Kasumi-1 (cell line): ENCODE data around the gene PRLHR.
A peak's percentile ranks its signal among the peaks of the same experiment; 100 is the strongest.

Experiments
- DNase-seq, 2 experiments: peaks; one replicate each; lab custom pipeline; 2025; lab: John Stamatoyannopoulos, UW

The PRLHR gene

DNA sequence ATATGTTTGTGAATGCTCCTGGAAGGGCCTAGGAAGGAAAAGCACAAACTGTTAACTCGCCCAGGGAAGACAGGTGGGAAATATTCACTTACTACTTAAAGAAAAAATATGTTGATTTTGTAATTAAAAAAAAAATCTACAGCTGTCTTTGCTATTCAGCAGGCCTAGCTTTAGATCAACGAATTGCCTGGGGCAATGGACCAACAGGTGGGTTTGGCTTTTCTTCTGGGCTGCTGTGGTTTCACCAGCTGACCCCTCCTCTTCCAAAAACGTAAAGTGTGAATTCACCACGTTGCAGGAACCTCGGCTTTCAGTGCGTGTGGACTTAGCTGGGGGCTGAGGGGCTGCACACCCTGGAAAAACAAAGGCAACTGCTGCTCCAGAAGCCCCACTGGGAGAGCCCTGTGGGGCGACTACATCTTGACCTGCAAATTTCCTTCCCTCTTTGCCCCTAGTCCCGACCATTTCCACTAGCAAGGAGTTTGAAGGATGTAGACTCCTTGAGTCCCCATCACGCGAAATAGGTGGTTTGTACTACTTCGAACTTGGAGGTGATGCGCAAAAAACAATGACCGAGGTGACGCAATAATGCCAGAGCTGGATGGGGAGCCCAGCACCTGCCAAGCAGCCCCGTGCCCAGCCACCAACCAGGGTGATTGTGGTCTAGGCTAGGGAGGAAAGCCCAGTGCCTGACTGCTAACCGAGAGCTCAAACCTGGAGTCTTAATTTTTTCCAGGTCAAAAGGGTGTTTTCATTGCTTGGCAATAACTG, 7.4 kb downstream of the PRLHR start:
- no peak for DNase-seq

DNA sequence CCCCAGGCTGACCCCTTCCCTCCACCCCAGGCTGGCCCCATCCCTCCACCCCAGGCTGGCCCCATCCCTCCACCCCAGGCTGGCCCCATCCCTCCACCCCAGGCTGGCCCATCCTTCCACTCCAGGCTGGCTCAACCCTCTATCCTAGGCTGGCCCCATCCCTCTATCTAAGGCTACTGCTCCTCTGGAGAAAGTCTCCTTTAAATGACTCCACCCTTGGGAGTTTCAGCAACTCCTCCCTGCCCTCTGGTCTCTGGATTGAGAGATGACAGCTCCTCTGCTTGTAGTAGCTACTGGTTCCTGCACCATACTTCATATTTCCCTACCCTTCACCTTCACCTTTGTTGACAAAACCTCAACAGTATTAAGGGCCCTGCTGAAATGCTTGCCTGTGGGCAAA, 8.5 kb downstream of the PRLHR start:
- DNase-seq, result no peak

DNA sequence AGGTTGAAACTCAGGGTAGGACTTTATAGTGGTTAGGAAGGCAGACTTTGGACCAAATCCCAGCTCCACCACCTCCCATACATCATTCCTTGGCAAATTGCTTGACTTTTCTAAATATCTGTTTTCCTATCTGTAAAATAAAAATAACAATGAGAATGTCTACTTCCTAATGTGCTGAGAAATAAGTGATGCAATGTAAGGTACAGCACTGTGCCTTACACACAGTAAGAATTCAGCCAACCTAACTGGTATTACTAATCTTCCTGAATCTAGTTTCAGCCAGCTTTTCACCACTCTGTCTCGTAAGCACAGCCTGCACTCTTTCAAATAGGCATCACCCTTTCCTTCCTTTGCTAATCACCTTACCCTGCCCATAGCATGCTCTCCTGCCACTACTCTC, 9.7 kb downstream of the PRLHR start:
- no peak for DNase-seq

DNA sequence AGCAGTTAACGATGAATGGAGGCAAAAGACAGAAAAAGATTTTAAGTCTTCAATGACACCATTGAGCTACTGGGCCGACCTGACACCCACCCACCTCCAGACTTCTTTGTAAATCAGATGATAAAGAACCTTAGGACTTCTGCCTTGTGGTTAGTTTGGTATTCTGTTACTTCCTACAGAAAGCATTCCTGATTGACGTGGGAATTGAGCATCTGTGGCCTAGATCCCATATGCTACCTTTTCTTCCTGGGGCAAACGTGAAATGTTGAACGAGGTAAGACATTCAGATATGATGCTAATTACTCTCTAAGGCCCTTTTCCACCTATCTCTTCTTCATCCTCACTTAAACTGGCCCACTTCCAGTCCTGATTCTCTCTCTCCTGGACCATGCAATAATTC, 10.2 kb downstream of the PRLHR start:
- DNase-seq, result no peak

DNA sequence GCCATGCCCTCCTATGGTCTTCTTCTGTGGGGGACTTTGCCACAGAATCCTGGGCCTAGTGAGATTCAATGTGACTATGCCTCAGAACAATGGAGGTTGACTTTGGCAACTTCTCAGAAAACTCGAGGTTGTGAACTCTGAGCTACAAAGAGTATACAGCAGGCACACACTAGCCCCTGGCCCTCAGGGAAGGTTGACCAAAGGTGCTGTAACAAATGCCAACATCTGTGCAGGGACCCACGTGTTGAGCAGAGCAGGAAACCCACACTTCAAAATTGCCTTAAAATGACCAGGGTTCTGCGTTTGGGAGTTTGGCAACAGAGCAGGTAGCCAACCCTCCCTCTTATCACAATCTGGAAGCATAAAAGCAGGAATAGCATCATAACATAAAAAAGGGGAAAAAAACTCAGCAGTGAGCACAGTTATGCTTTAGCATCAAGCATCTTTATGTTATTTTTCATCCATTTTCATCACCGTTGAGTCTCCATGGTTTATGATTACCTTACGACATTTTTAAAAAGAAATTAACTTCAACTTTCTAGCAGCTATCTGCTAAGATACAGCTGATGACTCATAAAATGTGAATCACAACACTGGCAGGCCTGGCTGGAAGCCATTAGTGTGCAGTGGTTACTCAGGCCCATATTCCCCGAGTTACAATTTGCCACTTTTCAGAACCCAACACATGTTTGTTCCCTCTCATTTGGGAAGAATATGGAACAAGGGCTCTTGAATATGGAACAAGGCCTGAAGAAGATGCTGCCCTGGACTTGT, 11.1 kb downstream of the PRLHR start:
- DNase-seq, result no peak

DNA sequence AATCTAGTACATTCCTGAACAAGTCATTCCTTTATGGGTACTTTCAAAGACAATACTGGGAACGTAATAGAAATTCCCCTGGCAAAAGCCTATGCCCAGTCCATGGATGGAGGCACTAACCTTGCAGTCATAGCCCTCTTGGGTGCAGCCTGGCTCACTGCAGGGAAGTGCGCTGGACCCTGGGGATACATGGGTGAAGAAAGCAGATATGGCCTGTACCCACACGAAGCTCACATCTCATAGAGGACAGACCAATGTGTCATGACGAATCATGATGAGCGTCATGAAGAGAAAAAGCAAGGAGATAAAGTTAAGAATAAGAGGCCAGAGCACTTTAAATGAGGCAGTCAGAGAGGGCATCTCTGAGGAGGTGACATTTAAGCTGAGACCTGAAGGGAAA, 11.8 kb downstream of the PRLHR start:
- no peak for DNase-seq

DNA sequence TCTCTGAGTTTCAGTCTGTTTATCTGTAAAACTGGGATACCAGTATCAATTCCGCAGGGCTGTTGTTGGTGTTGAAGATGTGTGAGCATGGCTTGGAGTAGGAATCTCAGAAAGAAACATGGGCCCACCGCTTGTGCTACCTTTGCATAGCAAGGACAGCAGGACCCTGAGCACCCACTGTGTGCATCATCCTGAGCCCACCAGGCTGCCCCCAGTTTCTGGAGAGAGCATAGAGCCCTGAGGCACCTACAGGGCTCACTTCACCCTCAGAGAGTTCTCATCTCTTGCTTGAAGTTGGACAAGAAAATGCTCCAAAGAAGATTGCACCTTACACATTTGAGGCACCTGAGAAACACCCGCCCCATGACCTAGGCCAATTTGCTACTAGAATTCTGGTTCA, 12.9 kb downstream of the PRLHR start:
- no peak for DNase-seq

DNA sequence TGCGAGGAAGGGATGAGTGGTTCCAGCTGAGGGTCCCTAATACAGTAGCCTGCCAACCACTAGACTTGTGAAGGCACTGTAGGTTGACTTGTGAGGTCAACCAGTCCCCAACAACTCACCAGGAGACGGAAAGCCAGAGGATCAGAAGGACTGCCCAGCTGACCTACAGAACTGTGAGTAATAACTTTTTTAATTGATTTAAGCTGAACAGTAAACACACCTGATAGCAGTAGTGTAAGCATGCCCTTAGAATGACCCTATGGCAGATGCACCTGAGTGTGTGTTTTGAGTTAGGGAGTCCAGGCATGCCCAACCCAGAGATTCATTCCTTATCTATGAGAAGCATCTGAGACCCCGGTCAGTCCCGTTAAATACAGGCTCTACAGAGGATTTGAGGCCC, 14.1 kb downstream of the PRLHR start:
- DNase-seq, result no peak

DNA sequence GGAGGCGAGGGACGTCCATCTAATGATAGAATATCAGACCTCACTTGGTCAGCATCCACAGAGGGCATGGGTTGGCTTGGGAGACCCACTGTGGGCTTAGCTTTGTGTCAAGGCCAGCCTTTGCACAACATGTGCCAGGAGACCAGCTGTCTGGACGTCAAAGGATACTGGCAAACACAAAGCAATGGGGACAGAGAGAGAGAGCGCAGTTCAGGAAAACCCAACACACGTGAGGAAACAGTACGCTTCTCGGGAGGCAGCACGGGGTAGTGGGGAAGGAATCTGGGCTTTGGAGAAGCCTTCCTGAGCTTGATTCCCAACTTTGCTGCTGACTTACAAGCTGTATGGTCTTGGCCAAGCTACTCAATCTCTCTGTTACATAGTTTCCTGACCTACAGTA, 14.7 kb downstream of the PRLHR start:
- no peak for DNase-seq

DNA sequence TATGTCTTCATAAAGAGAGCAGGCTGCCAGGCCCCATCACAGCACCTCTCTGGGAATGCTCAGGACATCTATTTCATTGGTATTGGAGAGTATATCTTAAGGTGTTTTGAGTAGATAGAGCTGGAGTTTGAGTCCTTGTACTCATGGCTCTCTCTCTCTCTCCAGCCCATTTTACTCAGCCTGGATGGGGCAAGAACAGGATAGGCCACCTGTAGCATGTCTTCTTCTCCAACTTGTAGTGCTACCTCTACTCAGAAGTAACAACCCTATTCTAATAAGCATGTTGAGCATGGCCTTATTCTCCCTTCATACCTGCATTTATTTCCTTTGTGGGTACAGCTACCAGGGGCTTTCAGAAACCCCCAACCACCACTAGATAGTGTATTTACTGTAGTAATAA, 21.9 kb downstream of the PRLHR start:
- no peak for DNase-seq

DNA sequence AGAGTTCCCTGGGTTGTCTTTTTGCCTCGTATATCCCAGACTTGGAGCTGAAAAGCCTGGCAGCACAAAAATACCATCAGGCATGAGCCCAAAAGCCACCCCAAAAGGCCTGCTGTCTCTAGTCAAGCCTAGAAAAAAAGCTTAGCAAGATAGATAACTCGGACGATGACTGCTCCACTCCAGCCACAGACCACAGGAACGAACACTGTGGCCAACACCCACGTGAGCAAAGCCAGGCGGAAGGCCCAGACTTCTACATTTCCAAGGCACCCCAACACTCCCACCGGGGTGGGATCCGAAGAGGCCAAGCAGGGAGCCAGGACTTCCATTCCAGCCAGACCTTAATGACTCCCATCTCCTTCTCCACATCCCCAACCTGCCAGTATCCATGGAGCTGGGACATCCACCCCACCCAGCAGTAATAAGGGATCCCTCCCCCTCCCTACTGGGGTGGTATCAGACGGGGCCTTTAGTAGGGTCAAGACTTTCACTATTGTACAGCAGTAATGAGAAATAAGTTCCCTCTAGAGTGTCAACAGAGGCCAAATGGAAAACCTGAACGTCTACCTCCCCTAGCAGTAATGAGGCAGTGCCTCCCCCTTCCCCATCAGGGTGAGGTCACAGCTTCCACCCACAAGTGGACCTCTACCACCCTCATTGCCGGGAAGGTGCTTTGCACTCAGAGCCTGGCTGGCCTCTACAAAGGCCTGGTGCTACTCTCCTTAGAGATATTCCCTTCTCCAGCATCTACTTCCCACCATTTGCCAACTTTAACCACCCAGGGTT, 23.0 kb downstream of the PRLHR start:
- no peak for DNase-seq

DNA sequence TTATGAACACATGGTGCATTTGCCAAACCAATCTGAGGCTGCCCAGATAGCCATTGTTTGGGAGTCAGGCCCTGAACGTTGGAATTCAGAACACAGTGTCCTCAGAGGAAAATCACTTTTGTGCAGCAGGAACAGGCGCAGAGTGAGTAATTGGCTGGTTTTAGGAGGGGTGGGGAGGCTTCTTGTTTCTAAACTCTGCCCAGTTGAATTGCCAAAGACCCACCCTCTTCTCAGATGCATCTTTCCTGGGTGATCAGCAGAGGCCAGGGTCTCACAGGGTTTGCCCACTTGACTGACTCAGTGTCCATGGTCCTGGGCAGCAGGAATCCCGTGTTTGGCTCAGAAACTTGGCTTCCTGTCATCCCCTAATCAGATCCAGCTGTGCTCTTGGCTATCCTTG, 24.3 kb downstream of the PRLHR start:
- DNase-seq, result no peak

DNA sequence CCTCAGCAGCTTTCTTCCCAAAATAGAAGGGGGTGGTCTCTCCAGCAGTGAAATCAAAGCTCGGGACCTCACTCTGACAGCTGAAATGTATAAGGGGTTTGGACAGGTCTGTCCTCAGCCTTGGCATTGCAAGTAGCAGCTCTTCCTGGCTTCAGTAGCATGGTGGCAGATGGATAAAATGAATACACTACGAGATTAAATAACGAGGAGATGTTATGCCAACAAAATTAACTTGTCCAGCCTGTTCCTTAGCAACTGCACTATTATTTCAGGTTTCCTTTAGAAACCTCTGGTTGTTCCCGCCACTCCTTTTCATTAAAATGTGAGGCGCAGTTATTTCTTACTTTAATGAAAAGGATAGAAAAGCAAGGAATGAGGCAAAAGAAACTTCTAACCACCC, 24.9 kb downstream of the PRLHR start:
- DNase-seq, result no peak

DNA sequence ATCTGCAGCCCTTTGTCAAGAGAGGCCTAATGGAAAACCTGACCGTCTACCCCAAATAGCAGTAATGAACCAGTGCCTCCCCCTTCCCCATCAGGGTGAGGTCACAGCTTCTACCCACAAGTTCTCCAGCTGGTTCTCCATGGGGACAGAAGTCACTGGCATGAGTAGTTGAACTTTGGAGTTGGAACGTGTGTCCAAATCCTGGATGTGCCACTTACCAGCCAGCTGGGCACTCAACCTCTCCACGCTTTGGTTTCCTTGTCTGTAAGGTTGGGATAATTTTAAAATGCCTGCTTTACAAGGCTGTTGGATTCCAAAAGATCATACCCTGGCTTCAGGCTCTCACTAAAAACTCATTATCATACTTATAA, 25.6 kb downstream of the PRLHR start:
- no peak for DNase-seq

DNA sequence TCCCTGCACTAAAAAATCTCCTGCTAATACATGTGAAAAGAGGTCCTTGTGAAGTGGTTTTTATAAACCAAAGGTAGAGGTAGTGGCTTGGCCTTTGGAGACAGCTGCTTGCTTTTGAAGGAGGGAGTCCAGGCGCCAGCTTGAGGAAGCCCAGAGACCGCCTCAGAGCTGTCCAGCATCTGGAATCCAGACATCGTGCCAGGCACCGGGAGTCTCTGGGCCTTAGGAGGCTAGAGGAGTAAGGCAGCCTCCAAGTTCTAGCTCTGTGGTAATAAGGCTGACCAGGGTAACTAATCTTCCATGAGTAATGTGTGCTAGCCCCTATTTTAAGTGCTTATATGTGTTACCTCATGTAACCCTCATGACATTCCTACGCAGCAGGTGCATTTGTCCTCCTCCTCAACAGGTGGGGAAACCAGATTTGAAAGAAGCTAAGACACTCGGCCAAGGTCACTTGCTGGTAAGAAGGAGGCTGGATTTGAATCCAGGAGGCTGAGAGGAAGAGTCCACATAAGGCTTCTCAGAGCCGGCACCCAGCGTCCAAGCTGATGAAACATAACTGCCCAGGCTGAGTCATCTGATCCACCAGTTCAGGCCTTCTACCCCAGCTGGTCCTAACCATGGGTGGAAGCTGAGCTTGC, 26.1 kb downstream of the PRLHR start:
- DNase-seq, result no peak

DNA sequence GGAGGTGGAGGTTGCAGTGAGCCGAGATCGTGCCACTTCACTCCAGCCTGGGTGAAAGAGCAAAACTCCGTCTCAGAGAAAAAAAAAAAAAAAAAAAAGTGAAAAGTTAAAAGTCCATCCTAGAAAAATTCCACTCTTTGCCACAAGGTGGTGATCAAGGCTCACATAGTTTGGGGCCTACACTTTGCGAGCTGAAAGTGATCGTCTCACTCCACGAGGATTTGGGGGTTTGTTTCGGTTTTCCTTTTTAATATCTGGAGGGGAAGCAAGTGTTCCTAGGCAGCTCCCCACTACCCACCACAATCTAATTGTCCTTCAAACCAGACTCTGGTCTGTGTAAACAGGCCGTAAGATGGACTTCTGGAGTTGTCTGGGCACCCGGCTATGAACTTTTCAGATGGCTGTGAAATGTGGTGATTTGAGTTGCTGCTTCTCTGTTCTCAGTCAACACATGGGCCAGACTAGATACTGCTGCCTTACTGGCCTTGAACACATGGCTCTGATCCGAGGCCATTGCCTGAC, 27.1 kb downstream of the PRLHR start:
- DNase-seq, result peak; percentile 62 to 66

DNA sequence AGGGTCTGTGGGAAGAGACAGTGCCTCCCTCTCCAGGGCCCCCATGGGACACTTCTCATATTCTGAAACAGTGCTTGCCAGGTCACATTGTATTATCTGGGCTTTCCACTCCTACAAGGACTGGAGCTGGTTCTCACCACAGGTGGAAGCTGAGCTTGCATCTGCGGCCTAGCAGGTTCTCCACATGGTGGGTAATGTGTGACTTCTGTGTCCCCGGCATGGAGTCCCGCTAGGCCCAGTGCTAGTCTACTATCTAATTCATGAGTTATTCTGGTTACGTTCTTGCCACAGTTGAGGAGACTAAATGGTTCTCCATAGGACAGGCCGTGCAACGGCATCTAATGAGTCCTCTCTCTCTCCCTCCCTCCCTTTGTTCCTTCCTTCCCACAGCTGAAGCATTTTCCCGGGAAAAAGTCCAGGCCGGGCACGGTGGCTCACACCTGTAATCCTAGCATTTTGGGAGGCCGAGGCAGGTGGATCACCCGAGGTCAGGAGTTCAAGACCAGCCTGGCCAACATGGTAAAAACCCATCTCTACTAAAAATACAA, 27.7 kb downstream of the PRLHR start:
- DNase-seq, result no peak

DNA sequence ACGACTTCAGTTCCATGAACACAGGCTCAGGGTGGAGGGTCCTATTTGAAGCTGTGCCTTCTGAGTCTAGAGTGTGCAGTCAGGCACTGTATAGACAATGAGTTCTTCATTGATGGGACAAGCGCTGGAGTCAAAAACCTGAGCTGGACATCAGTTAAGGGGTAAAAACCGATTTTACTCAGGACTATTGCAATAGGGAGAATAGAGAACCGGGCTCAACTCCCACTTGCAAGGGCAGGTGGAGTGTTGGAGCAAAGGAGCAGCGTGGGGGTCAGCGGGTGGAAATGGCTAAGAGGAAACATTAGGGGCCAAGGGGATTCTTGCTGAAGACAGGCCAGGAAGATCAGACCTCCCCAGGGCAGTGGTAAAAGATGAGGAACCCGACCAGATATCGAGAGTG, 28.5 kb downstream of the PRLHR start:
- DNase-seq, result no peak

DNA sequence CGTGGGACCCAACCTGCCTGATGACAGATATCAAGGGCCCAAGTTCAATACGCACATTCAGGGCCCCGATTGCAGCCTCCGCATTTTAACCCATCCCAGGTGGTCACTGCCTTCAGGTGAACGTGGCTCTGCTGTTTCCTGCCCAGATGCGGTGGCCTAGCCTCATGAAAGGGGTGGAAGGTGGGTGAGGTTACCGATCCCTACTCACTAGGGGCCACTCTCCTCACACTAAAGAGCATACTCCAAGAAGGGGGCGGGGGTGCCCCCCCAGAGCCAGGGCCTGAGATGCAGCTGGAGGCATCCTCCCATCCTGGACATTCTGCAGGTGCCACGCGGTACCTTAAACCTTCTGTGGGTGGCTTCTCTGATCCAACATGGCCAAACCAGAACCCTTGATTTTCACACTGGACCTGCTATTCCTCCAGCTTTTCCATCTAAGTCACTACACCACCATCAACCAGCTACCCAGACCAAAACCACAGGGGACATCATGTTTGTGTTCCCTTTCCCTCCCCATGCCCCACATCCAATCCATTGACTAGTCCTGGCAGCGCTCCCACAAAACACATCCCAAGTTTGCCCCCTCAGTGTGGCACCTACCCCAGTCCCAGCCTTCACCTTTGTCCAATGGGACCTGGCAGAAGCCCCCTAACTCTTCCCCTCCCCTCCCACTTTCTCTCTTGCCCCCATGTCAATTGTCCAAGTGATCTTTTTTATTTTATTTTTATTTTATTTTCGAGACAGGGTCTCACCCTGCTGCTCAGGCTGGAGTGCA, 30.0 kb downstream of the PRLHR start:
- no peak for DNase-seq

DNA sequence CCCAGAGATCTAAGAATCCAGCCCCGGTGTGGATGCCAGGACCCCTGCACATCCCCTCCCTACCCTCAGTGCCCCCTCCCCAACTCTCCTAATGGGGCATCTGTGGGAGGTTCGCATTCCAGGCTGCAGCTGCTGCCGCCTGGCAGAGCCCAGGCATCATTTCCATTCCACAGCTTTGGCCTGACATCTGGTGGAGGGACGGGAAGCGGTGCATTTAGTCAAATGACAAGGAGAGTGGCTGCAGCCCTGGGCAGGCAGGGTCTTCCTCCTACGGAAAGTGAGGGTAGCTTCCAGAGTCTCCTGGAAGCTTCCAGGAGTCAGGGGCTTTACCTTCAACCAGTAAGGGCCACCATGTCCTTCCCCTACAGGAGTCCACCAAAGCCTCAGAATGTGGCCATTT, 30.8 kb downstream of the PRLHR start:
- no peak for DNase-seq

DNA sequence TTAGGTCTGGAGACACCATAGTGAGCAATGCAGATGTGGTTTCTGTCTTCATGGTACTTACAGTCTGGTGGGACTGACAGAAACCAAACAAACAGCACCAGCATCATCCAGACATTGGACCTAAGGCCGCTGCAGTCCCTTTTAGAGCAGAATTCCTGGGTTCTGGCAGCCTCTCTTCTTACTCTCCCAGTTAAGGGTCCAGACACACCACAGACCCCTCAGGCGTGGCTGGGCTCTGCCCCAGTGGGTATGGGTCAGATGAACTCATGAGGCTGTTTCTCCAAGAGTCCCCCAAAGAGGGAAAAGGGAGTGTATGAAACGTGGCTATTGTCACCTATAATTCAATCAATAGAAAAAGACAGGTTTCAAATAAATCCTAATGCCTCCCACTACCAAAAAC, 31.3 kb downstream of the PRLHR start:
- DNase-seq, result no peak
